Large intestine (tissue), 3 donors: Measurements from ENCODE around the gene KRT17. TPM values are rescaled to one million over a fixed set of nuclear protein-coding genes. Genes with fewer than 3 reads are reported as not detected.
"Not testable (repeated sequence)": the region's sequence is repeated elsewhere in the genome, so short reads cannot be mapped to it uniquely, and the experiment has no call there.

ENCODE experiments used
- DNase-seq, 2 donors: peaks; one replicate each; pipeline versions ENCODE4 v3.0.0 to v3.0.0-alpha.2; 2013
- H3K27ac ChIP-seq: one replicate; pipeline ENCODE4 v1.5.1; 2013; ENCODE audit warnings: low read length
- H3K27me3 ChIP-seq: 2 replicates; pipeline ENCODE4 v1.6.1; 2013; ENCODE audit warnings: low read length; ENCODE audit not compliant: control insufficient read depth, insufficient read depth
- H3K36me3 ChIP-seq: 2 replicates; pipeline ENCODE4 v1.6.1; 2013; ENCODE audit warnings: low read length; ENCODE audit not compliant: control insufficient read depth, insufficient read depth
- H3K4me1 ChIP-seq: one replicate; pipeline ENCODE4 v1.6.1; 2013; ENCODE audit warnings: low read length; ENCODE audit not compliant: control insufficient read depth, insufficient read depth
- H3K4me3 ChIP-seq: one replicate; pipeline ENCODE4 v1.5.1; 2013; ENCODE audit warnings: low read length
- H3K9me3 ChIP-seq: one replicate; pipeline ENCODE4 v1.6.1; 2013; ENCODE audit warnings: mild to moderate bottlenecking, low read depth, low read length, moderate library complexity; ENCODE audit not compliant: control insufficient read depth
- WGBS: methylation state at CpG from one replicate; pipeline ENCODE4 v1.1.5; 2013; ENCODE audit warnings: low lambda C conversion rate; ENCODE audit not compliant: insufficient coverage; 5-methylcytosine and 5-hydroxymethylcytosine counted together
- polyA plus RNA-seq: library from polyadenylated mRNA; unstranded; fragments of 120-200 nt; gene quantifications from one replicate; pipeline ENCODE4 v1.2.1, GENCODE V29; 2013

Gene KRT17
- polyA plus RNA-seq, 1 donor, result 1.1 TPM

GRCh38 chr17:41580244-41580575 is 44.2 kb downstream of the KRT17 start:
- DNase-seq, result no peak
- H3K27ac ChIP-seq, result no peak overlapping the region
- H3K4me1 ChIP-seq, result no peaks in the 10 kb centered on the region
- H3K4me3 ChIP-seq, result no peak overlapping the region
- peaks cover 11% of the 10 kb centered on the region for H3K27me3 ChIP-seq
- H3K36me3 ChIP-seq, result no peaks in the 10 kb centered on the region
- WGBS, result no CpG with 5 or more reads among the region's 2 CpGs
- H3K9me3 ChIP-seq, result no peaks in the 10 kb centered on the region

DNA sequence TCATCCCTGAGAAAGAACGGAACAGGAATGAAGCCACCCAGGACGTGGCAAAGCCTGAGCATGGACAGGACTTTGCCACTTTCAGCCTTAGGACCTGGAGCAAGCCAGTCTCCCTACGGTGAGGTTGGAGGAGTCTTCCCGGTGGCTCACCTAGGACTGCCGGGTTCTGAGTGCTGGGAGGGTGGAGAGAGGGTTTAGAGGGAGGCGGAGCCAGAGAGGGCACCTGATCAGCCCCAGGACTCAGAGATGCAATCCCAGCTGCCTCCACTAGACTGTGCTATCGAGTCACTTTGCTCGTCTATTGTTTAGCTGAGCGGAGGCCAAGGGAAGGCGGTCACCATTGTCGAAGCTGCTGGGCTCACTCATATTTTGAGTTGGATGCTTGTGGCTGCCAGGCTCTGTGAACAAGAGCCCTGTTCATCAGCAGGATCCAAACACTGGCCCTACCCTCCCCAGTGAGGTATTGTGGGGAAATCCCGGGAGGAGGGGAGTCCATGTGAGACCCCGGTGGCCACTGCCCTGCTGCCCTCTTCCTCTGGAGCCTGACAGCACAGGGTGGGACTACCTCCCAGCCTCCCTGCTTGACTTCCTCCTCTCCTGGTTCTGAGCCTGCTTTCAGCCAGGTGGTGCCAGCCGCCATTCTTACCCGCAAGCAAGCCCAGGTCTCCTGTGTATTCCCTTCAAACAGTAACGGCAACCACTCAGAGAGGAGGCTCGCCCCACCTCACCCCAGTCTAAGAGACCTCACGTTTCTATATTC is 44.7 kb downstream of the KRT17 start:
- WGBS, result 67% methylated on average over 6 of the region's 18 CpGs
- Histone ChIP-seq H3K4me3 (no peak overlapping the region), H3K9me3 (no peaks in the 10 kb centered on the region), H3K27me3 (peaks cover 14% of the 10 kb centered on the region), H3K36me3 (no peaks in the 10 kb centered on the region), H3K27ac (no peak overlapping the region), H3K4me1 (no peaks in the 10 kb centered on the region)
- DNase-seq, result peak; percentile 73 to 81

DNA sequence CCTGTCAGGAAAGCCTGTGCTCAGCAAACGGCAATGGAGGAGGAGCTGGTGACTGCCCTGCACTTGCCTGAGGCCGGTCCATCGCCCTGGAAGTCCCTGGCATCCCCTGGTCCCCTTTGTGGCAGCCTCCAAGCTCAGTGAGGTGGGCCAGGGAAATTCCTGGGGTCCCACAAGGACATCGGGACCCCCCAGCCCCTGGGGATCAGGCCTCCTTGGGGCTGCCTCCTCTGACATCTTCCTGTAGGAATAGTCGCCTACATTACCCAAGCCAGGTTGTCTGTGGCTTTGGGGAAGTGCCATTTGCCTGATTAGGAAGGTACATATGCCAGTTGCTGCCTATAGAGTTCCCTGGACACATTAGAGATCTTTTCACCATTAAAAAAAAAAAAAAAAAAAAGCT is 45.4 kb downstream of the KRT17 start:
- H3K36me3 ChIP-seq, result no peaks in the 10 kb centered on the region
- no peak overlapping the region for H3K27ac ChIP-seq
- DNase-seq, result no peak
- WGBS, result no CpG with 5 or more reads among the region's 5 CpGs
- H3K4me1 ChIP-seq, result no peaks in the 10 kb centered on the region
- H3K4me3 ChIP-seq, result no peak overlapping the region
- H3K27me3 ChIP-seq, result peaks cover 14% of the 10 kb centered on the region
- H3K9me3 ChIP-seq, result no peaks in the 10 kb centered on the region

GRCh38 chr17:41578538-41578937 is 45.8 kb downstream of the KRT17 start:
- WGBS, result no CpG with 5 or more reads among the region's 1 CpG
- H3K27ac ChIP-seq, result no peak overlapping the region
- no peak for DNase-seq

GRCh38 chr17:41576740-41577139 is 47.6 kb downstream of the KRT17 start:
- not testable (repeated sequence) for DNase-seq, H3K4me3 ChIP-seq, H3K27ac ChIP-seq, H3K36me3 ChIP-seq, H3K4me1 ChIP-seq, H3K9me3 ChIP-seq
- WGBS, result no CpG with 5 or more reads among the region's 4 CpGs
- peaks cover 27% of the 10 kb centered on the region for H3K27me3 ChIP-seq

More at GRCh38 chr17:41578538-41578937, 45.8 kb downstream of the KRT17 start:
- Histone ChIP-seq H3K4me1 (no peaks in the 10 kb centered on the region), H3K36me3 (no peaks in the 10 kb centered on the region), H3K27me3 (peaks cover 14% of the 10 kb centered on the region), H3K4me3 (no peak overlapping the region), H3K9me3 (no peaks in the 10 kb centered on the region)

GRCh38 chr17:41575336-41575735 is 49.0 kb downstream of the KRT17 start:
- Histone ChIP-seq H3K36me3 (no peaks in the 10 kb centered on the region), H3K4me1 (no peaks in the 10 kb centered on the region), H3K4me3 (no peak overlapping the region), H3K27me3 (peaks cover 26% of the 10 kb centered on the region), H3K9me3 (no peaks in the 10 kb centered on the region), H3K27ac (no peak overlapping the region)
- no CpG with 5 or more reads among the region's 3 CpGs for WGBS
- no peak for DNase-seq

- Histone ChIP-seq H3K4me1 (no peaks in the 10 kb centered on the region), H3K4me3 (no peak within 1 kb of the TSS), H3K9me3 (no peaks in the 10 kb centered on the region), H3K27ac (no peak within 1 kb of the TSS), H3K36me3 (no peaks in the 10 kb centered on the region), H3K27me3 (peaks cover 46% of the 10 kb centered on the region)
- WGBS, result no CpG with 5 or more reads among the region's 24 CpGs
- DNase-seq, result no peak
Measured at GRCh38 chr17:41571561-41572434, 52.6 kb downstream of the KRT17 start, which contains the start of gene KRT9. Gene KRT9, minus strand, starts transcription at chr17:41572059. Its CDS starts 67 bp downstream, at chr17:41571992.

Other genes with a start within 250 kb of the KRT17 start
- not detected for gene KRT34, start 242.3 kb downstream of the KRT17 start, polyA plus RNA-seq
- gene KRT31, start 227.0 kb downstream of the KRT17 start, polyA plus RNA-seq, result not detected
- not detected for gene KRT37, start 200.0 kb downstream of the KRT17 start, polyA plus RNA-seq
- not detected for gene KRT38, start 183.6 kb downstream of the KRT17 start, polyA plus RNA-seq
- gene KRT32, start 157.2 kb downstream of the KRT17 start, polyA plus RNA-seq, result not detected
- gene KRT35, start 143.4 kb downstream of the KRT17 start, polyA plus RNA-seq, result not detected
- gene KRT36, start 134.7 kb downstream of the KRT17 start, polyA plus RNA-seq, result 0.03 TPM
- 0.94 TPM for gene KRT13, start 119.0 kb downstream of the KRT17 start, polyA plus RNA-seq
- gene KRT15, start 105.7 kb downstream of the KRT17 start, polyA plus RNA-seq, result 0.79 TPM
- 81.9 TPM for gene KRT19, start 96.3 kb downstream of the KRT17 start, polyA plus RNA-seq
- gene KRT9, start 52.5 kb downstream of the KRT17 start, polyA plus RNA-seq, result not detected
- 0.07 TPM for gene KRT14, start 37.7 kb downstream of the KRT17 start, polyA plus RNA-seq
- gene KRT16, start 11.8 kb downstream of the KRT17 start, polyA plus RNA-seq, result not detected
- 791 TPM for gene EIF1, start 64.3 kb upstream of the KRT17 start, polyA plus RNA-seq
- gene GAST, start 87.8 kb upstream of the KRT17 start, polyA plus RNA-seq, result 0.28 TPM
- gene HAP1, start 110.1 kb upstream of the KRT17 start, polyA plus RNA-seq, result 0.39 TPM
- 172 TPM for gene JUP, start 162.1 kb upstream of the KRT17 start, polyA plus RNA-seq
- 15.4 TPM for gene P3H4, start 187.4 kb upstream of the KRT17 start, polyA plus RNA-seq
- 43.2 TPM for gene FKBP10, start 188.4 kb upstream of the KRT17 start, polyA plus RNA-seq
- 36.7 TPM for gene NT5C3B, start 211.7 kb upstream of the KRT17 start, polyA plus RNA-seq
- gene KLHL10, start 213.2 kb upstream of the KRT17 start, polyA plus RNA-seq, result 0.06 TPM
- gene KLHL11, start 240.8 kb upstream of the KRT17 start, polyA plus RNA-seq, result 5.6 TPM